Stimulated activated CD8-positive, alpha-beta memory T cell treated with anti-CD3 and anti-CD28 coated beads, Interleukin-15, amount 100 ng/mL, for 1 hour (primary cell): Measurements from ENCODE around the gene GTSE1.

Experiments
- DNase-seq: peaks from one replicate; pipeline ENCODE4 v3.0.0-alpha.2; 2020; ENCODE audit warnings: low read depth

Gene GTSE1

GRCh38 chr22:46366801-46367706 lies 70.4 kb downstream of the GTSE1 start:
- no peak for DNase-seq

DNA sequence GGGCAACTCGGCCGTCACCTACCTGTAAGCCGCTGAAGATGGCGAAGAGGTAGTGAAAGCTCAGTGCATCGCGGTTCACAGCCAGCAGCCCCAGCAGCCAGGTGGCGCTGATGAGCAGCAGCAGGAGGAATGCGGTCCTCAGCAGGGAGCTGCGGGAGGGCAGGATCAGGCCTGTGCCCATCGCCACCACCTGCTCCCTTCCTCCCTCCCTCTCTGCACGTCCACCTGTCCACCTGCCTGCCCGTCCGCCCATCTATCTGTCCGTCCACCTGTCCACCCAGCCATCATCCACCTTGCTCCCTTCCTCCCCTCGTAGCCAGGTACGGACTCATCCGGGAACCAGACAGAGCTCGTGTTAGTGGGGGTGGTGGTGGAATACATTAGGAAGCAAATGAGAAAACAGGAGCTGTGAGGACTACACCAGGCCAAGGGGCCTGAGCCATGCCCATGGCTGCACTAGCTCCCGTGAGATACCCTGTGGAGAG lies 71.1 kb downstream of the GTSE1 start:
- DNase-seq = peak; percentile 38

GRCh38 chr22:46368422-46368821 lies 71.8 kb downstream of the GTSE1 start:
- no peak for DNase-seq

DNA sequence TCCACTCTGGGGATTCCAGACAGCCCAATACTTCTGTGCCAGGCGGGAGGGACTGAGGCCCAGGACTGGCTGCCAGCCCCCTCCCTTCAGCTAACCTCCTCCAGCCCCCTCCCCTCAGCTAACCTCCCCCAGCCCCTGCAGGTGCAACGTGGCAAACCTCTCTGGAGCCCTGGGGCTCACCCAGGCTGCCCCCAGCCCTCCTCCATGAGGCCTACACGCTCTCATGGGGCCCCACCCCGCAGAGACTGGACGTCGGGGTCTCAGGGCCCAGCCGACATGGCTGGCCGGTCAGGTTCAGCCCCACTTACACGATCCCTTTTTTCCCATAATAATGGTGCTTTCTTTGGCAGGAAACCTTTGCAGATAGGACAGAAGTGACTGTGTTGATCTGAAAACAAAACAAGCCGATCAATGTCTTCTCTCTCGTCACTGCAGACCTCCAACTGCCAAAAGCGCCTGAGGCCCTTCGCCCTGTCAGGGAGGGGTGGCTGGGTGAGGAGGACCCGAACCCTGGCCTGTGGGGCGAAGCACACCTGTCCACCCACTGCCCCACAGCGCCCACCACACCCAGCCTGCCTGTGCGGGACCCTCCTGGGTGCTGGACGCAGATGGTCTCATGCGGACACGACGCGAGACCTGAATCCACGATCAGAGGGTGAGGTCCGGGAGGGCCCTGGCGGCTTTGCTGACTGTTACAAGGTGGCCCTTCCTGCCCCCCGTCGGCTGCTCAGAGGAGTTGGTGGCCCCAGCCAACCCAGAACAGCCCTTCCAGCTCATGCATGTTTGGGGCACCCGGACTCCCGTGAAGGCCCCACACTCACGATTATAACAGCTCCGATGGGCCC lies 72.4 kb downstream of the GTSE1 start:
- DNase-seq = no peak

DNA sequence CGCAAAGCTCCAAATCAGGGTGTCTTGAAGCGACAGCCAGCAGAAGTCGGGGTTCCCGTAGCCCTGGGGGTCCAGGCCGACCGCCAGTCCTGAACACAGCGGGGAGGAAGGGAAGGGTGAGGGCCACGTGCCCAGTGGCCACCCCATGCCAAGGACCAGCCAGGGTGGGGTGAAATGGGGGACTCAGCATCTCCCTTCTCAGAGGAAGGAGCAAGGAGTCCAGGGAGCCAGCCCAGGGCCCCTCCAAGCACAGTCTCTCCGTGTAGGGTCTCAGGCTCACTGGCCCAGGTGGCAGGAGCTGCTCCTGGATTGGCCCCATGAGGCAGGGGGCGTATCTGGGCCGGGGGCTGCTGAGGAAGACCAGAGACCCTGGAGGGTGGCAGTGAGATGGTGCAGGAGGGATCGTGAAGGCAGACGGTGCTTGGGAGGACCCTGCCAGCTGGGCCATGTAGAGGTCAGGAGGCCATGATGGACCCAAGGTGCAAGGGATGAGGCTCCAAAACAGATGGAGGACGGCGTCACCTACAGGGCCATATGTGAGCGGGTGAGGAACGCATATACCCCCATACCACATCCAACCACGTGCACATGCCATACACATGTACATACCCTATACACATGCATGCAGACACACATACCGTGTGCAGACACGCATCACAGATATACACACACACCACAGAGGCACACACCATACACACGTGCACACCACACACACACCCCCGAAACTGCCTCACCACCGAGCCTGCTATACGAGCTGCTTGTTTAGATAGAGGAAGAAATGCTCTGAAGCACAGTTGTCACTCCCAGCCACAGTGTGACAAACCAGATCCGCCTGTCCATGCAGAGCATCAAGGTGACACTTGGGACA lies 73.3 kb downstream of the GTSE1 start:
- DNase-seq = no peak

DNA sequence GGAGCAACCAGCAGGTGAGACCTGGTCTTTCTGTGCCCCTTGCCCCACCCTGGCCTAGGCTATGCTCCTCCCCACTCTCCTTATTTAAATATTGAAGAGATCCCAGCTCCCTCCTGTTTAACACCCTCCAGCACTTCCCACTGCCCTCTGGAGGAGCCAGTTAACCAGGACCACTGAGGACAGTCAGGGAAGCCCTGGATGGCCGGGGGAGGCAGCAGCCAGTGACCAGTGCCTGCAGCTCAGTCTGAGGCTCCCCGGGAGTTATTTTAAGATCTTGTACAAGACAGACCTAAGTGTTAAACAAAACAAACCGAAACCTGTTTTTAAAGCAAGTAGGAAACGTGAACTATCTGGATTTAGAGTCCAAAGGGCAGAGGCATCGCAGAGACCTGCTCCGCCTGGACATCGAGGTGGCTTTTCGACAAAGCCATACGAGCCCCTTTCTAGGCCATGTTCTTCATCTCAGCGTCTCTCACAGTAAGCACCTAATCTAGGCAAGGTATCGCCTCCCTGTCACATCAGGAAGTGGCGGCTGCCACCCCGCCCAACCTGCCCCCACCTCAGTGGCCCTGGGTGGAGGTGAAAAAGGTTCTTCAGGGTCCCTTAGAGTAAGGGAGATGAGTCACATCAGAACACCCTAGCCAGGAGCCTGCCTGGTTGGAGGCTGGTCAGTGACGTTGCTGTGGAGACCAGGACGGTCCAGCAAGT lies 74.1 kb downstream of the GTSE1 start:
- DNase-seq = peak; percentile 15

DNA sequence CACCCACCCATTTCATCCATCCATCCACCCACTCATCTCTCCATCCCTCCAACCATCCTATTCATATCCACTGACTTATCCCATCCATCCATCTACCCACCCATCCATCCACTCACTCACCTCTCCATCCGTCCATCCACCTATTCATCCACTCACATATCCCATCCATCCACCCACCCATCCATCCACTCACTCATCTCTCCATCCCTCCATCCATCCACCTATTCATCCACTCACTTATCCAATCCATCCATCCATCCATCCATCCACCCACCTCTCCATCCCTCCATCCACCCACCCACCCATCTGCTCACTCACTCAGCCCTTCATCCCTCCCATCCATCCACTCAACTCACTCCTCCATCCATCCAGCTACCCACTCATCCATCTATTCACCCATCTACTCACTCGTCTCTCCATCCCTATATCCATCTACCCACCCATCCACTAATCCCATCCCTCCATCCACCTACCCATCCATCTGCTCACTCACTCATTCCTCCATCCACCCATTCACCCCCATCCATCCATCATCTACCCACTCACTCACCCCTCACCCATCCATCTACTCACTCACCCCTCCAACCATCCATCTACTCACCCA lies 75.1 kb downstream of the GTSE1 start:
- no peak for DNase-seq

- no peak for DNase-seq
Measured at GRCh38 chr22:46372686-46373085, 76.0 kb downstream of the GTSE1 start.

DNA sequence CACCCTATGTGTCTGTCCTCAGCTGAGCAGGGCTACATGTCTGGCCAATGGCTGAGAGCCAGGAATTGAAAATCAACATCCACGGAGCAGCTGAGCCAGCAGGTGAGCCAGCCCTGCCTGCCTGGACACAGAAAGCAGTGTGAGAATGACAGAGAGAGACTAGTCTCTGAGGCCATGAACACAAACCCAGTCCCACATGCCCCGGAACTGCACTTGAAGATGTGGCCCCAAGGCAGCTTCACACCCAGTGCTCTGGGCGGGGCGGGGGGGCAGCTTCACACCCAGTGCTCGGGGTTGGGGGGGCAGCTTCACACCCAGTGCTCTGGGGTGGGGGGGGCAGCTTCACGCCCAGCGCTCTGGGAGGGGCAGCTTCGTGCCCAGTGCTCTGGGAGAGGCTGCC lies 76.5 kb downstream of the GTSE1 start:
- no peak for DNase-seq

DNA sequence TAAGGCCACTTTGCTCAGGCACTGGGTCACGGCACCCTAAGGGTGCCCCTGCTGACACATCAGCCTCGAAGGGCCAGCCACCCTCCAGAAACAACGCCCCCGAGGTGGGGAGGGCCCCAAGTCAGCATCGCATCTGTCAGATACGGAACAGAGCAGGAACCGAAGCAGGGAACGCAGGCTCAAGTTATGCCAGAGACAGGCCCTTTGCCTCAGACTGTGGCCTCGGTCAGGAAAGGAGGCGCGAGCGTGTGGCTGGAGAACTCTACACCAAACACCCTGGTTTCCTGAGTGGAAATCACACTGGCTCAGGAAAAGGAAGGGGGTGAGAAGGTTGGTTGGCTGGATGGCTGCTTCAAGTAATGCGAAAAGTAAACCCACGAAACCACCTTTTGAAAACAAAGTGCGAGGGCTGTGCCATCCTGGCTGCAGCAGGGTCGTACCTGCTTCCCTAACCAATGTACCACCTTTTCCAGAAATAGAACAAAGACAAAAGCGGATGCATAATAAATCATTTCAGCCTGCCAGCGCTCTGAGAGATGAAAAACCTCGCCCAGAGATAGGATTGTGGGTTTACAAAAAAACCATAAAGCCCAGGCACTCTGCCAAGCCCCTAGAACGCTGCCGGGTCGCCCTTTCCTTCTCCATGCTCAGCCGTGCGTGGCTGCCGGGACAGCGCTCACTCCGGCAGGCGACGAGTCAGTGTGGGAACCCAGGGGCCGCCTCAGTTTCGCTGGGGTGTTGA lies 77.4 kb downstream of the GTSE1 start:
- DNase-seq = no peak

GRCh38 chr22:46374663-46375474 lies 78.2 kb downstream of the GTSE1 start:
- DNase-seq = no peak

GRCh38 chr22:46376111-46376510 lies 79.4 kb downstream of the GTSE1 start:
- DNase-seq = no peak

DNA sequence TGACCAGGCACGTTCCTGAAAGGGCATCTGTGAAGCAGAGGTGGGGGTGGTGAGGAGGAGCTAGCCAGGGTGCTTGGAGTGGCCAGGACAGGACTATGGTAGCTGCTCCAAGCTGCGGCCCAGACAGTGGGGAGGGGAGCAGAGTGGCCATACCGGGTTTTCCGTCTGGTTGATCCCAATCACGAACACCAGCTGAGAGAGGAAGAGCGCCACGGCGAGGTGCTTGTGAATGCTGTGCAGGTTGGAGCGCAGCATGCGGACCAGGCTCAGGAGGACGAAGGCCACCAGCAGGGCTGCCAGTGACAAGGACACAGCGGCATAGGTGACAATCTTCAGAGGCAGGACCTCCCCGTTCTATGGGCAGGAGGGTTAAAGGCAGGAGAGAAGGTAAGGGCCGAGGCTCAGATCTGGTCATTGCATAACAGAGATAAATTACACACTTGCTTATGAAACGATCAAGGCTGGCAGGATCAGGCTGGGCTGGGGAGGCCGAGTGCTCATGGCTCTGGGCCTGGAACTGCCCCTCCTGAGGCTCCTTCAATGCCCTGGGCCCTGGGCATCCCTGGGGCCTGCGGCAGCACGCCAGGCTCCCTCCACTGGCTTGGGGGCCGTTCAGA lies 80.3 kb downstream of the GTSE1 start:
- no peak for DNase-seq

DNA sequence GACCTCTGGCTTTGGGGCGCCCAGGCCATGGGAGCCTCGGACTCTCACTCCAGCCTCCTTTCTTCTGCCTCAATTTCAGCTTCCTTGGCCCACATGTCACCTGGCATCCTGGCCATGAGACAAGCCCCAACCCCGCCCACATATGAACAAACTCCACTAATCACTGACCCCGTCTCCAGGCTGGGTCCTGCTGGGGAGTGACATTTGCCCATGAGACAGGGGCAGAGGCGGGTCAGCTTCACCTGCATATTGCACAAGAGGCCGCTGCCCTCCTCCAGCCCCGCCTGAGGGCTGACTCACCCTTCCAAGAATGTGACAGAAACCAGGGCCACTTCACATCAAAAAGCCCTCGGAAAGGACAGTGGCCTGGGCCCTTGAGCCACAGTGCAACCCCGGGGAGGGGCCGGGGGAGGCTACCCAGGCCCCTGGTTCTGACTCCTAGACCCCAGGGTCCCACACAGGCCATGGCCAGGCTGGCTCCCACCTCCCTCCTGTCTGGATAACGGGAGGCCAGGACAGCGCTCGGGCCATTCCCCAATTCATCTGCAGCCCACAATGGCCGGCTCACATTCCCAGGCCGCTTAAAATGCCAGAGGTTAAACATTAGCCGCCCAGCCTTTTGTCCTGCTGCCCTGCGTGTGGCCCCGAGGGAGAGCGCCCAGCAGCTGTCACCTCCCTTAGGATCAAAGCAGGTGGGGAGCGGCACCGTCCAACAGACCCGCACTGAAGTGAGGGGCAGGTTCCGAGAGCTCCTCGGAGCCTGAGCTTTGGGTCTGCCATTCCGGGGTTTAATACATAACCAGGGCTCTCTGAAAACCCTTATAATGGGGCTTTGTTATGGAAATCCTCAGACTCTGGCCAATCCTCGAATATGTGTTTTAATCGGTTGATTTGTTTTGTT lies 81.1 kb downstream of the GTSE1 start:
- DNase-seq = no peak

DNA sequence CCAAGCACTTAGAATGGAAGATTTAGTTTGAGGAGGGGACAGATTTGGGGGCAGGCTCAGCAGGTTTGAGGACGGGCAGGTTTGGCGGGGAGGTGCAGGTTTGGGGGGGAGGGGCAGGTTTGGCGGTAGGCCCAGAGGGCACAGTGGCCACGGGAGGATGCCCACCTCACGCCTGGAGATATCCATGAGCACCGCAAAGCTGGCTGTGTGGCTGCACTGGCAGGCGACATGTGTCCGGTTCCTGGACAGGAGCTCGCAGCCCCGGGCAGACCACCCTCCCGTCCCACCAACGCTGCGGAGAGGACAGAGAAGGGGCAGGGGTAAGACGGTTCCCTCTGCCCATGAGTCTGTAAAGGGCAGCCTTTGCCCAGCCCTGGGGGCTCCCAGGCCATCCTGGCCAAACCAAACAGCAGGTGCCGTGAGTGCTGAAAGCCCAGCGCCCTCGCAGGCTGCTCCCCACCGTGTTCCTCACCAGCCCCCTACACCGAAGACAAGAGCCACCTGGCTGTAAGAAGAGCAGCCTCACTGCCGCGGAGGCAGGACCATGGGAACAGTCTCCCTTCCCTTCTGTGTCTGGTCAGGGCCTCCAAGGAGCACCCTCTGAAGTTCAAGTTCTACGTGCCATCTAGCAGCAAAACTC lies 81.9 kb downstream of the GTSE1 start:
- no peak for DNase-seq

DNA sequence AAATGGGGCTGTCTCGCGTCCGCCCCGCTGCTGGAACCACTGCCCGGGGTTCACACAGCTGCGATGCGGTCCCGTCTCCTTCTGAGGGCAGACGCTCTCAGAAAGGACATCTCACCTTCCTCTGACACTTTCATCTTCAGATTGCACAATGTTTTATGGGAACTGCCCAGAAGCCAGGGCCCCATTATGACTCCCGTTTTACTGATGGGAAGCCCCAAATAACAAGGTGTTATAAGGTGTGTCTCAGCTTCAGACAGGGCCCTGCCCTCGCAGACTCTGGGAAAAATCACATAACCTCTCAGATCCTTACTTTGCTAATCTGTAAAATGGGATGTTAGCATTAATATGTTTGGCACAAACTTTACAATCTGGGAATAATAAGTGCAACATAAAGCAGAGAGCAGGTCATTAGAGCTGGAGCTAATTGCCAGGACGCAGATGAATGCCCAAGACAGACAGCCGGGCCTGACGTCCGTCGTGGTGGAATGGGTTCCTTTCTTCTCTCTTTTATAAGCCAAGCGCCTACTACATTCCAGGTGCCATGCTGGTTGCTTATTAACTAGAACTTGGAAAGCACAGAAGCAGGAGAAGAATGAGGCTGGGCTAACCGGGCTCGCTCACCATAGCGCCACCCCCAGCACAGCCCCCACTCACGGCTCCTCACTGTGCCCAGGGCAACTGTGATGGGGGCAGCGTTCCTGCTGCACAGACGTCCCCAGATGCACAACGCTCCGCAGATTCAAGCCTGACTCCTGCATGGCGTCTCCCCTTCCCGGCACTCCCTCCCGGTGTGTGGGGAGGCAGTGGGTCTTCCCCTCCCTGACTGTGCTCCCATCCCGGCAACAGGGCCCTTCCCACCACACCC lies 82.6 kb downstream of the GTSE1 start:
- DNase-seq = no peak
